HG02642 (cell line): ENCODE data around the gene ARHGAP15.
A peak's percentile ranks its signal among the peaks of the same experiment; 100 is the strongest.

Experiments
- ATAC-seq: cut with Tn5 transposase; IDR thresholded peaks from one replicate; pipeline ENCODE4 v1.9.1; 2021; ENCODE audit warnings: mild to moderate bottlenecking; ENCODE audit not compliant: unreplicated experiment, poor library complexity

Gene ARHGAP15

GRCh38 chr2:143255086-143255485, 125.9 kb downstream of the ARHGAP15 start:
- no peak for ATAC-seq

GRCh38 chr2:143255899-143256298, 126.7 kb downstream of the ARHGAP15 start:
- no peak for ATAC-seq

- ATAC-seq: no peak
Observed at GRCh38 chr2:143258126-143258892, 129.1 kb downstream of the ARHGAP15 start.

GRCh38 chr2:143259368-143259958, 130.2 kb downstream of the ARHGAP15 start:
- ATAC-seq: no peak

GRCh38 chr2:143261986-143262385, 132.8 kb downstream of the ARHGAP15 start:
- ATAC-seq: no peak

- ATAC-seq: no peak
Observed at GRCh38 chr2:143262389-143262788, 133.2 kb downstream of the ARHGAP15 start.

- no peak for ATAC-seq
Observed at GRCh38 chr2:143263066-143263625, 133.9 kb downstream of the ARHGAP15 start.

- ATAC-seq: no peak
Observed at GRCh38 chr2:143264851-143265250, 135.6 kb downstream of the ARHGAP15 start.

- ATAC-seq: no peak
Observed at GRCh38 chr2:143279672-143280071, 150.5 kb downstream of the ARHGAP15 start.

- no peak for ATAC-seq
Observed at GRCh38 chr2:143280097-143280757, 151.0 kb downstream of the ARHGAP15 start.

- ATAC-seq: no peak
Observed at GRCh38 chr2:143282684-143283083, 153.5 kb downstream of the ARHGAP15 start.

- ATAC-seq: peak; percentile 81
Observed at GRCh38 chr2:143284087-143284675, 155.0 kb downstream of the ARHGAP15 start.

GRCh38 chr2:143289025-143289424, 159.8 kb downstream of the ARHGAP15 start:
- ATAC-seq: no peak

- ATAC-seq: no peak
Observed at GRCh38 chr2:143290221-143290620, 161.0 kb downstream of the ARHGAP15 start.

- no peak for ATAC-seq
Observed at GRCh38 chr2:143294068-143294467, 164.8 kb downstream of the ARHGAP15 start.

- no peak for ATAC-seq
Observed at GRCh38 chr2:143296089-143296488, 166.9 kb downstream of the ARHGAP15 start.

GRCh38 chr2:143297182-143297581, 168.0 kb downstream of the ARHGAP15 start:
- no peak for ATAC-seq

GRCh38 chr2:143300536-143300935, 171.3 kb downstream of the ARHGAP15 start:
- no peak for ATAC-seq

- no peak for ATAC-seq
Observed at GRCh38 chr2:143311426-143311825, 182.2 kb downstream of the ARHGAP15 start.

- ATAC-seq: no peak
Observed at GRCh38 chr2:143312441-143312840, 183.2 kb downstream of the ARHGAP15 start.

GRCh38 chr2:143313861-143314260, 184.6 kb downstream of the ARHGAP15 start:
- ATAC-seq: no peak
